Measurements from ENCODE around the gene ALDH9A1.
"Not testable (repeated sequence)": the region's sequence is repeated elsewhere in the genome, so short reads cannot be mapped to it uniquely, and the experiment has no call there.

ALDH9A1 gene

GRCh38 chr1:165666152-165666825 is 32.1 kb downstream of the ALDH9A1 start:
- in situ Hi-C loops (cut with HindIII; ENCODE audit: low sequenced_read_pairs), result no loop called here

DNA sequence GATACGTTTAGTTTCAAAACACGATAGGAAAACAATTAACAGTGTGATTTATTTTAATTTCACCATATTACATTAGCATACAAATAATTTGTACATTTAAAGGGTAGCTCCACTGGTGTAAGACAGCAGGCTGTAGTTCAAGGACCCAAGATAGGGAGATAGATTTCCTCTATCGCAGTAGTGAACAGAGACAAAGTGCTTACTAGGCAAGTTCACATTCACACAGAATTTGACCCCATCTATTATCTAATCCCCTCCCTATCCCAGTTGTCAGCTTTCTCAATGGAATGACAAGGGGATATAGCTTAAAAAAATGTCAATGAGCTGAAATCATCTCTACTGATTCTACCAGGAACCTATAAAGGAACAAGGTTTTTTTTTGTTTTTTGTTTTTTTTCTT is 36.2 kb downstream of the ALDH9A1 start:
- in situ Hi-C loops (cut with HindIII; ENCODE audit: low sequenced_read_pairs), result no loop called here
- TF ChIP-seq CTCF (IDR thresholded peaks at IDR 0.05; ENCODE audit: low read depth, low read length, missing control alignments), result no peak
- no peak for DNase-seq (ENCODE audit: low read depth)

More at GRCh38 chr1:165666152-165666825, 32.1 kb downstream of the ALDH9A1 start:
- no peak for DNase-seq (ENCODE audit: low read depth)
- no peak overlapping the region for H3K4me3 ChIP-seq (ENCODE audit: low read depth, low read length)
- TF ChIP-seq CTCF (IDR thresholded peaks at IDR 0.05; ENCODE audit: low read depth, low read length, missing control alignments), result no peak

DNA sequence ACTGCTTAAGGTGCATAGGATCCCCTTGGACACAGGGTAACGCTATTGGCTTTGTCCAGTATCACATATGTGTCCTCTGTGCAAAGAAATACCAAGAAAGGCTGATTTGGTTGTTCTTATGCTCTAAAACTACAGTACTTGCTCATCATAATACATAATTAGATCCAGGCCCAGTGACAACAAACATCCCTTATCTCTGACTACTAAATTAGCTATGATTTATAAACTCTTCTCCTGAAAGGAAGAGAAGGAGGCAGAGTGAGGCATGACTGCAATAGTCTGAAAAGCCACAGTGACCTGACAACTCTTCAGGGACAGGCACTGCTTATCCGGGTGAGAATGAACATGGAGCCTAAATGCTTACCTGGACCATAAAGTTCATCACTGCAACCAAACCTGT is 36.7 kb downstream of the ALDH9A1 start:
- DNase-seq (ENCODE audit: low read depth), result no peak
- in situ Hi-C loops (cut with HindIII; ENCODE audit: low sequenced_read_pairs), result no loop called here

More for the DNA sequence above, 36.2 kb downstream of the ALDH9A1 start:
- no peak overlapping the region for H3K4me3 ChIP-seq (ENCODE audit: low read depth, low read length)

GRCh38 chr1:165659581-165659895 is 38.8 kb downstream of the ALDH9A1 start:
- DNase-seq (ENCODE audit: low read depth), result no peak
- in situ Hi-C loops (cut with HindIII; ENCODE audit: low sequenced_read_pairs), result no loop called here
- H3K4me3 ChIP-seq (ENCODE audit: low read depth, low read length), result no peak overlapping the region
- no peak for TF ChIP-seq CTCF (IDR thresholded peaks at IDR 0.05; ENCODE audit: low read depth, low read length, missing control alignments)

More for the DNA sequence above, 36.7 kb downstream of the ALDH9A1 start:
- TF ChIP-seq CTCF (IDR thresholded peaks at IDR 0.05; ENCODE audit: low read depth, low read length, missing control alignments), result no peak
- no peak overlapping the region for H3K4me3 ChIP-seq (ENCODE audit: low read depth, low read length)

DNA sequence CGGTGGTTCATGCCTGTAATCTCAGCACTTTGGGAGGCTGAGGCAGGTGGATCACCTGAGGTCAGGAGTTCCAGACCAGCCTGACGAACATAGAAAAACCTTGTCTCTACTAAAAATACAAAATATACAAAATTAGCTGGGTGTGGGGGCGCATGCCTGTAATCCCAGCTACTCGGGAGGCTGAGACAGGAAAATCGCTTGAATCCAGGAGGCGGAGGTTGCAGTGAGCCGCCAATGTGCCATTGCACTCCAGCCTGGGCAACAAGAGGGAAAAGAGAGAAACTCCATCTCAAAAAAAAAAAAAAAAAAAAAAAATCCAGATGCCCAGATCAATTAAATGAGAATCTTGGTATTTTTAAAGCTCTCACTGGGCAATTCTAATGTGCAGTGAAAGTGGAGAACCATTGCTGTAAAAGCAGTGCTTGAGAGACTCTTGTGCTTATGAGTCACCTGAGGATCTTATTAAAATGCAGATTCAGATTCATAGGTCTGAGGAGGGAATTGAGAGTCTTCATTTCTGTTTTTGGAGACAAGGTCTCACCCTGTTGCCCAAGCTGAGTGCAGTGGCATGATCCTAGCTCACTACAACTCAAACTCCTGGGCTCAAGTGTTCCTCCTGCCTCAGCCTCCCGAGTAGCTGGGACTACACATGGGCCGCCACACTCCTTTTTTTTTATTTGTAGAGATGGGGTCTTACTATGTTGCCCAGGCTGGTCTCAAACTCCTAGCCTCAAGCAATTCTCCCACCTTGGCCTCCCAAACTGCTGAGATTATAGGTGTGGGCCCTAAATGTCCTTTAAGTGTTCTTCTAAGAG is 39.4 kb downstream of the ALDH9A1 start:
- H3K4me3 ChIP-seq (ENCODE audit: low read depth, low read length); DNase-seq (ENCODE audit: low read depth); in situ Hi-C loops (cut with HindIII; ENCODE audit: low sequenced_read_pairs): not testable (repeated sequence)

- no peak for TF ChIP-seq CTCF (IDR thresholded peaks at IDR 0.05; ENCODE audit: low read depth, low read length, missing control alignments)
- H3K4me3 ChIP-seq (ENCODE audit: low read depth, low read length), result no peak overlapping the region
- no peak for DNase-seq (ENCODE audit: low read depth)
- in situ Hi-C loops (cut with HindIII; ENCODE audit: low sequenced_read_pairs), result no loop called here
Measured at GRCh38 chr1:165650981-165651625, 47.3 kb downstream of the ALDH9A1 start.
